ENCODE measurements around the gene NDUFV1. TPM values are rescaled to one million over a fixed set of nuclear protein-coding genes. Genes with fewer than 3 reads are reported as not detected.
"Not testable (repeated sequence)": the region's sequence is repeated elsewhere in the genome, so short reads cannot be mapped to it uniquely, and the experiment has no call there.

NDUFV1 gene
- total RNA-seq, 1 donor from 2014 or later = 184 TPM

DNA sequence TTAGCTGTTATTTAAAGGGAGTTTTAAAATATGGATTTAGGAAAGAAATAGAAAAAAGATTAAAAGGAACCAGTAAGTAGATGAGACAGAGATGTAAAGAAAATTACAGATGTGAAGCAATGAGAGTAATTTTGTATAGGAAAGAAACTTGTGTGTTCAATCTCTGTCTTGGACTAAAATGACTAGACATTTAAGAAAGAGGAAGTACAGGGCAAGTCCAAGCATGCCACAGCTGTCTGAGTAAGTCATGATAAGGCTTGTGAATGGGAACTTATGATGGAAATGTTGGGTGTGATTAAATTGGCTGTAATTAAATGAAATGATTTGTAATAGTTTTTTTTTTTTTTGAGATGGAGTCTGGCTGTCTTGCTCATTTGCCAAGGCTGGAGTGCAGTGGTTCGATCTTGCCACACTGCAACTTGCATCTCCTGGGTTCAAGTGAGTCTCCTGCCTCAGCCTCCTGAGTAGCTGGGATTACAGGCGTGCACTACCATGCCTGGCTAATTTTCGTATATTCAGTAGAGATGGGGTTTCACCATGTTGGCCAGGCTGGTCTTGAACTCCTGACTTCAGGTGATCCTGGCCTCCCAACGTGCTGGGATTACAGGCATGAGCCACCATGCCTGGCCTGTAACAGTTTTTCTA is 49.7 kb downstream of the NDUFV1 start:
- peak; percentile 9 for DNase-seq (ENCODE audit: low read depth)

DNA sequence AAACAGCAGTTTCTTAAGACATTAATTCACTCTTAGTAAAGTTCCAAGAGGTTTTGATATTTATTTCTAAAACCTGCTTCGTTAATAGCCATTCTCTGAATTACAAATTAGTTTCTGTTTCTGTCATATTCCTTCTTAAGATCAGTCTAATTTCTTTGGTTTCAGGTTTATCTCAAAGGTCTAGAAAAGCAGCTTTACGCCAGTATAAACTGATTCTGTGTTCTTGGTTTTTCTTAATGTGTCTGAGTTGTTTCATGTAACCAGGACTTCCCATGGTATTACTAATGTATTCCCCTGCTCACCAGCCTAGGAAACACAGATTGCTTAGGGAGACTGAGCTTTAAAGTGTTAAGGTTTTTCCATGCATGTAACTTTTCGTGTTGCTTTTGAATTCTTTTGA is 50.6 kb downstream of the NDUFV1 start:
- DNase-seq (ENCODE audit: low read depth) = no peak

DNA sequence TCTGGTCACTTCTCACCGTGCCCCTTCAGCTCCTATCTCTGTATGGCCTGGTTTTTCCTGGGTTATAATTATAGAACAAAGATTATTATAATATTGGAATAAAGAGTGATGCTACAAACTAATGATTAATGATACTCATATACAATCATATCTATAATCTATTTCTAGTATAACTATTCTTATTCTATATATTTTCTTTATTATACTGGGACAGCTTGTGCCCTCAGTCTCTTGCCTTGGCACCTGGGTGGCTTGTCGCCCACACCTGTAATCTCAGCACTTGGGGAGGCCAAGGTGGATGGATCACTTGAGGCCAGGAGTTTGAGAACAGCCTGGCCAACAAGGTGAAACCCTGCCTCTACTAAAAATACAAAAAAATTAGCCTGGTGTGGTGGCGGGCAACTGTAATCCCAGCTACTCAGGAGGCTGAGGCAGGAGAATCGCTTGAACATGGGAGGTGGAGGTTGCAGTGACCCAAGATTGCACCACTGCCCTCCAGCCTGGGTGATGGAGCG is 53.0 kb downstream of the NDUFV1 start:
- DNase-seq (ENCODE audit: low read depth) = not testable (repeated sequence)

DNA sequence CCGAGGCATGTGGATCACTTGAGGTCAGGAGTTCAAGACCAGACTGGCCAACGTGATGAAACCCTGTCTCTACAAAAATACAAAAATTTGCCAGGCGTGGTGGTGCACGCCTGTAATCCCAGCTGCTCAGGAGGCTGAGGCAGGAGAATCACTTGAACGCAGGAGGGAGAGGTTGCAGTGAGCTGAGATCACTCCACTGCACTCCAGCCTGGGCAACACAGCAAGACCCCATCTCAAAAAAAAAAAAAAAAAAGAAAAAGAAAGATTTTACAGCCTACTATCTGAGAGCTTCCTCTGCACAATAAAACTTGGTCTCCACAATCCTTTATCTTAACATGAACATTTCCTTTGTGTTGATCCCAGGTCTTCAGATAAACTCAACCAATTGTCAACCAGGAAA is 54.0 kb downstream of the NDUFV1 start:
- not testable (repeated sequence) for DNase-seq (ENCODE audit: low read depth)

Other genes with a start within 250 kb of the NDUFV1 start
- gene CLCF1, start 233.3 kb upstream of the NDUFV1 start, total RNA-seq = 13.9 and 22.7 TPM in 2 replicates
- 5.9 and 8.9 TPM in 2 replicates for gene RAD9A, start 214.9 kb upstream of the NDUFV1 start, total RNA-seq
- 171 and 306 TPM in 2 replicates for gene PPP1CA, start 205.1 kb upstream of the NDUFV1 start, total RNA-seq
- gene TBC1D10C, start 202.9 kb upstream of the NDUFV1 start, total RNA-seq = not detected in 2 replicates
- 0.20 TPM in 1 of 2 replicates, not detected in the other for gene CARNS1, start 191.3 kb upstream of the NDUFV1 start, total RNA-seq
- gene RPS6KB2, start 178.4 kb upstream of the NDUFV1 start, total RNA-seq = 25.5 and 51.7 TPM in 2 replicates
- gene PTPRCAP, start 169.3 kb upstream of the NDUFV1 start, total RNA-seq = 0.17 and 0.85 TPM in 2 replicates
- gene CORO1B, start 163.5 kb upstream of the NDUFV1 start, total RNA-seq = 115 and 197 TPM in 2 replicates
- not detected in 2 replicates for gene GPR152, start 154.2 kb upstream of the NDUFV1 start, total RNA-seq
- gene CABP4, start 151.6 kb upstream of the NDUFV1 start, total RNA-seq = not detected in 2 replicates
- gene TMEM134, start 137.7 kb upstream of the NDUFV1 start, total RNA-seq = 32.5 and 65.7 TPM in 2 replicates
- 53.2 and 56.8 TPM in 2 replicates for gene AIP, start 123.9 kb upstream of the NDUFV1 start, total RNA-seq
- gene PITPNM1, start 101.6 kb upstream of the NDUFV1 start, total RNA-seq = 46.9 and 151 TPM in 2 replicates
- gene CDK2AP2, start 98.8 kb upstream of the NDUFV1 start, total RNA-seq = 34.4 and 90.4 TPM in 2 replicates
- gene CABP2, start 83.5 kb upstream of the NDUFV1 start, total RNA-seq = not detected in 2 replicates
- 1,794 and 3,608 TPM in 2 replicates for gene GSTP1, start 23.1 kb upstream of the NDUFV1 start, total RNA-seq
- 3.9 and 8.2 TPM in 2 replicates for gene NUDT8, start 23.0 kb downstream of the NDUFV1 start, total RNA-seq
- gene TBX10, start 32.8 kb downstream of the NDUFV1 start, total RNA-seq = not detected in 2 replicates
- 0.10 and 0.17 TPM in 2 replicates for gene ACY3, start 43.8 kb downstream of the NDUFV1 start, total RNA-seq
- gene ALDH3B2, start 67.7 kb downstream of the NDUFV1 start, total RNA-seq = 0.20 TPM in 1 of 2 replicates, not detected in the other

All from renal cortical epithelial cell (primary cell).